HG03575 (cell line): ENCODE results near the gene GEN1.
A peak's percentile ranks its signal among the peaks of the same experiment; 100 is the strongest.

Source experiments
- ATAC-seq: cut with Tn5 transposase; IDR thresholded peaks from one replicate; pipeline ENCODE4 v1.9.1; 2021; ENCODE audit not compliant: unreplicated experiment, insufficient number of reproducible peaks, low FRiP score; ENCODE audit errors: extremely low read depth

GEN1 gene

DNA sequence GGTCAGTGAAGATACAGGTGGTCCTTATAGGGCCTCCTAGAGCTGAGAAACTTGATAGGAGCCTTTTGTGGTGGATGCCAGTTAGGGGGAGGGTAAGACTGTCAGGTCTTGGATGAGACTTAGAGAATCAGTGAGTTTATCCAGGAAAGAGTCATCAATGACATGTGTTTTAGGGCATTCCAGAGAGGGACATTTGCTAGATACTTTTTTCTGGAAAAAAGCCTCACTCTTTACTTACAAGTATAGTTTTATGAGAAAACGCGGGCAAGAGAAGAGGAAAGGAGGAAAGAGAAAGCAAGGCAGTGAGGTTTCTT, 37.8 kb downstream of the GEN1 start:
- no peak for ATAC-seq

DNA sequence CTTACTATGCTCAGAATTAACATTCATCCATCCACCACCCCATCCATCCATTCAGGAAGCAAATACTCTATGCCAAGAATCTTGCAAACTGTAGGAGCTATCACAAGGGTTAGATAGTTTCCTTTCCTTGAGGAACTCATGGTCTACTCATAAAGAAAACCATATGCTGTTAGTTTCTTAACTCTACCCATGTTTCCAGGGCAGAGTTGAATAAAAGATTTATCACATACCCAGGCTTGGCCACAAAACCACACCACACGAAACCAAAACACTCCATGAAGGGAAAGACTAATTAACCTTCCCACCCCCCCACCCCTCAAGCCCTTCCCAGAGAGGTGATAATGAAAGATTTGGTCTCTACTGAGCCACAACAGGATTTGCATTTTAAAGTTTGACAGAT, 38.6 kb downstream of the GEN1 start:
- ATAC-seq = no peak

DNA sequence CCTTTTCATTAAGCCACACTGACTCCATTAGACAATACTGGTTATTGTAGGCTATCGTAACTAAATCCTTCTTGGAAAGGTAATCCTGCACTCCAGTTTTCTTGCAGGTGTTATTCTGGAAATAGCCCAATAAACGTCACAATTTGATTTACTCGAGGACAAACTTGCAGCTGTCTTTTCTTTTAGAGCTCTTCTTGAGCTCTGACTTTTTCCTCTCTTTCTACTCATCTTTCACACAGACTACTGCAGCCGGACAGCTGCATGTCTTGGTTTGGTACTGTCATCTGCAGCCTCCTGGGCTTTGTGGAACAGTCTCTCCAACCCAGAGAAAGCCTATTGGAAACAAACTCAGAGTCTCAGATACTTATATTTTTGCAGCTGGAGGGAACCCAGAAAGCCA, 39.4 kb downstream of the GEN1 start:
- no peak for ATAC-seq

GRCh38 chr2:17793803-17794354, 39.9 kb downstream of the GEN1 start:
- ATAC-seq = no peak

GRCh38 chr2:17795309-17795708, 41.4 kb downstream of the GEN1 start:
- ATAC-seq = no peak

DNA sequence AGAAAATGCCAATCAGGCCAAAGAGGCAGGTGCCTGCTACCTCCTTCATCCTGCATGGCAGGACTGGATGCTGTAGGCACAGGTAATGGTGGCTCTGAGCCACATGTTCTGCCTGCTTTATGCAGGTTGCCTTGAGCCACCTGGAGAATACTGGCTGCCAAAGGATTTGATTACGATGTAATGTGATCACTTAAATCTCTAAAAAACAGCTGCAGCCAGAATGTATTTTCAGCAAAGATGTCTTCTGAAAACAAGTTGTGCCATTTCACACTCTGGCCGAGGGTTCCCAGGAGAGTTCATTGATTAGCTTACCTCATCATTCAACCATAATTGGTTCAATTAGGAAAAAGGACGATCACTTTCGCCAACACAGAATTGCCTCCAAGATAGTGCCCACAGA, 44.4 kb downstream of the GEN1 start:
- no peak for ATAC-seq

DNA sequence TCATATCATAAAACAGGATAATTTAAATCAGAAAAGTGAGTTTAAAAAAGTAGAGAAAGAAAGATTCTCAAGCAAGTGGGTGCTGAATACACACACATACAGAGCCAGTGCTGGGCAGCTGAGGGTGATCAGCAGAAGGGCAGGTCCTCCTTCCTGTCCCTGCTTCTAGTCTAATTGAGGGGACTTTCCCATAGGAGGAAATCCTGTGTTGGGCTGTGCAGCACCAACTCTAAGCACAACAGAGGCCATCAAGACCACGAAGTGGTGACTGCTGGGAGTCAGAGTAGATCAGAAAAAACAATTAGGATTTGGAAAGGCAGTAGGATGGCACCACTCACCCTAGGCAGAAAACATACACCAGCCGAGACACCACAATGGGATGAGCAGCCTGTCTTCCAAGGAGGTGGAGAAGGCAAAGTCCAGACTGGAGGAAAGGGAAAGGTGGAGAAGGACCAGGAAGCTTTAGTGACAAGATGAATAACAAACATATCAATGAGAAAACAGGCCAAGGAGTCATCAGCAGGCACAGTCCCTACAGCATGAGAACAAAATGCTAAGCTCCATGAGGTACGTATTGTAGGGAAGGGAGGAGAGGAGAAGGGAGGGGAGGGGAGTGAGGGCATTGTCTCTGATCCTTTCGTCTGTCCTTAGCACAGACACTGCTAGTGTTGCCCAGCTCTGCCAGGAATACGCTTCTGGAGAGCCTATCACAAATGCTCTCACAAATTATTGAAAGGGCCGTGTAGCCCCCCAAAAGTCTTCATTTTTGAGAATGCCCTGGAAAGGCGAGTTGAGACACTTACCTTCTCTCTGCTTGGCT, 45.6 kb downstream of the GEN1 start:
- no peak for ATAC-seq

DNA sequence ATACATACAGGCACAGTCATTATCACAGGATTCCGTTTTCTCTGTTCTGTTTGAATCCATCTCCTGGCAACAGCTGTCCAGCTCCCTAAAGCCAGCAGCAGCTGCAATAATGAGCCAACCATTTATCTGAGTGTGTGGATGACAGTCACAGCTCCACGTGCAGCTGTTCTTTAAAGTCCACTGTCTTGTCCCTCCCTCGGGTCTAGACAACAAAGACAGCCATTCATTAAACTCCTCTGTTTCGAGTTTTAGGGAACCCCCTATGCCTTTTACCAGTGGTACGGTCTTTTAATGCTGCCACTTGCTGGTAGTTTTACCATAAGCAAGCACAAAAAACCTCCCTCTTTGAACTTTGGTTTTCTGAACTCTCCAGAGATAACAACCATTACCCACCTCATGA, 46.3 kb downstream of the GEN1 start:
- no peak for ATAC-seq

DNA sequence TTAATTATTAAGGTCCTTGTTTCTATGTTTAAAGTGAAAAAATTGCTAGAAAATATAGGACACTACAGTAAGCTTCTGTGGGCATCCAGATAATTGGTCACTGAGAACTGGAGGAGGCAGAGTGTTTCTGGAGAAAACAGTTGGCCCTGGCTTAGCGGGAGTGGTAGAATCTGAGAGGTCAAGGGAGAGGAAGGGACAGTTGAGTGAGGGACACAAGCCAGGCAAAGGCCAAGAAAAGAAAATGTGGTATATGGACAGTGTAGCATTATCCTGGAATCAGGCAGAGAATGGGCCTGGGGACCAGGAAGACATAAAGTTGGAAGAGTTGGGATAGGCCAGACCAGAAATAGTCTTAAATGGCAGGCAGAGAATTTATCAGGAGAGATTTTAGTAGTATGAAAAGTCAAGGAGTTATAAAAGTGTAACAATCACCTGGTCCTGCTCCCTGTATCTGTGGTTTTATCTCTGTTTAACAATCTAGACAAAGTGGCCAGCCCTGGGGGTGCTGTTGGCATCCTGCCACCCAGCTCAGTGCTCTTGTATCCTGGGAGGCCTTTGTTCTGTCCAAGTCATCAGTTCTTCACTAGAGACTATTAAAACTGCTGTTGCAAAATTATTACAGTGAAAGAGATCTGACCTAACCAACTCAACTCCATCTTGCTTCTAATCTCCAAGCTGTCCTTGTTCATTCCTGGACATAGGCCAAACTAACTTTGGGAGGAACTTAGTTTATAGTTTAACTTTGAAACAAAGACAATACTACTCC, 46.9 kb downstream of the GEN1 start:
- ATAC-seq = no peak

GRCh38 chr2:17803497-17803896, 49.6 kb downstream of the GEN1 start:
- no peak for ATAC-seq

DNA sequence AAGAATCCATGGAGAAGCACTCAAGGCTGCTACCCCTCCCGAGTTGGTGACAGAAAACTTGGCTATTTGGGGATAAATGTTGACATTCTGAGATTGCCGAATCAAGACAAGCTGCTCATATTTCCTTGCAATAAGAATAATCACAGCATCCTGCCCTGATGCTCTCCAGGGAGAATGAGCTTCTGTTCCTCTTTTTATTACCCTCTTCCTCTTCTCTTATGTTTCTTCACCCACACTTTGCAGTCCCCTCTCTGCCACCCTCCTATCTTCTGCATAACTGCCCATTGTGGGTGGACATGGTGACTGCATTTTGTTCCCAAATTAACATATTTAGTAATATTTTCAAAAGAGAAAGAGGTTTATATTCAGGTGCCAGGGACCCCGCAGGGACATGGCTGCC, 50.4 kb downstream of the GEN1 start:
- peak; percentile 38 for ATAC-seq

DNA sequence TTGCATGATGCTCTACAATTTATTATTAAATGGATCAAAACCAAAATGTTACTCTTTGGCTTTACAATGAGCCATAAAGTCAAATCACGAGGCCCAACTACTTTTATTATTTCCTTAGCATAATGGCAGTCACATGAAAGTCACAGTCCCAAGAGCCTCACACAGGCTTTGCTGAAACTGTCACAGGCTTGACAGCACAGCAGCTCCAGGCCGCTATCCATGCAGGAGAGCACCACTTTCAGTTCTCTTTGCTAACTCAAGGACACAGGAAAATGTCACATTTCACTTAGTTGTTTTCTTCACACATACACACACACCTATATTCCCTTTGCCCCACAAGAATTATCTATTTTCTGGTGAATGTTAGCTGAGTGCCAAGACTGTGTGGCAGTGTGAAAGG, 51.2 kb downstream of the GEN1 start:
- no peak for ATAC-seq

DNA sequence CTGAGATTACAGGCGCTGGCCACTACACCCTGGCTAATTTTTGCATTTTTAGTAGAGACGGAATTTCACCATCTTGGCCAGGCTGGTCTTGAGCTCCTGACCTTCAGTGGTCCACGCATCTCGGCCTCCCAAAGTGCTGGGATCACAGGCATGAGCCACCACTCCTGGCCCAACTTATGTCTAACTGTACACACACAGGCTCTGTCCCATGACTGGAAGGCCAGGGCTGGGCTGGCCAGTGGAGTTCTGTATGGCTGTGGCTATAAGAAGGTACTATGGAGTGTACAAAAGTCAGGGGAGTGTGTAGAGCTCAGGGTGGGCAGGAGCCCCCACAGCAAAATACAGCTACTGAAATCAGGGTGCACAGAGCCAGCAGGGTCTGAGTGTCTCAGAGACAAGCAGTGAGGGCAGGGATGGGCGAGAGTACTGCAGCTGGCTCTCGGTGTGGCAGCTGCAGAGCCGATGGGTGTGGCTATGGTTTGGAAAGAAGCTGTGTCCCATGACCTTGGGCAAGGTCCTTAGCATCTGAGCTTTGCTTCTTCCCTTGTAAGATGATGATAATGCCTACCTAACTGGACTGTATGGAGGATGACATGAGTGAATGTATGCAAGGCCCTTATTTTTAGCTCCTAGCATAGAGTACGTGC, 51.9 kb downstream of the GEN1 start:
- ATAC-seq = no peak

DNA sequence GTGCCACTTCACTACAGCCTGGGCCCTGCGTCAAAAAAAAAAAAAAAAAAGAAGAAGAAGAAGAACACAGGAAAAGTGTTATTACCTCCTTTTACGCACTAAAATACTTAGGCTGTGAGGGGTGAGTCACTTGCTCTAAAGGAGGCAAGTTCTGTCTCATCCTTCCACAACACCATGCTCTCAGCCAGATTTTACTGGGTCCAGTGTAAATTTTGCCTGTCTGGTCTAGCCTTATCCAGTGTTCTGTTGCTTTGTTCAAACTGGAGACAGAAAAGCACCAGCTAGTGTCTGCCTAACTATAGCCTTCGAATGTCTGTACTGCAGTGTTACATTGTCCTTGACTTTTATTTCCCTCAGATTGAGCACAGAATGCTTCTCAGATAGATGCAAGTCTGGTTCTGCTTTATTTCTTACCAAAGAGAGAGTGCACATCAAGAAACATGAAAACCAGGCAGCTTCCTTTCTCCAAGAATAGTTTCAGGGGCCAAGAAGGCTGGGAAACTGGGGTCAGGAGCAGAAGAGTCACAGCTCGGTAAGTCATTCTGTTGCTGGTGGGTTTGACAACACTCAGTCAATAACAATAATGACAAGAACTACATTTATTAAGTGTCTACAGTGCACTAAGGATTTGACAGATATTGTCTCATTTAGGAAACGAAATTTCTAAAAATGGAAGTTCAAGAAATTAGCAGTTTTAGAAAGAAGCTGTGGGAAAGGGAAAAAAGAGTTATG, 59.2 kb downstream of the GEN1 start:
- peak; percentile 32 for ATAC-seq

- peak; percentile 91 for ATAC-seq
Measured at GRCh38 chr2:17813742-17814473, 60.0 kb downstream of the GEN1 start.

DNA sequence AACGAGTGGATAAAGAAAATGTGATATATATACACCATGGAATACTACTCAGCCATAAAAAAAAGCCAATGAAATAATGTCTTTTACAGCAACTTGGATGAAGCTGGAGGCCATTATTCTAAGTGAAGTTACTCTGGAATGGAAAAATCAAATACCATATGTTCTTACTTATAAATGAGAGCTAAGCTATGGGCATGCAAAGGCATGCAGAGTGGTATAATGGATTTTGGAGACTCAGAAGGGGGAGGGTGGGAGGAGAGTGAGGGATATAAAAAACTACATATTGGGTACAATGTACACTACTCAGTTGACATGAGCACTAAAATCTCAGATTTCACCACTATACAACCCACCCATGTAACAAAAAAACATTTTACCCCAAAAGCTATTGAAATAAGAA, 60.7 kb downstream of the GEN1 start:
- no peak for ATAC-seq

- no peak for ATAC-seq
Measured at GRCh38 chr2:17815468-17816184, 61.7 kb downstream of the GEN1 start.
